ENCODE measurements around the gene FER.
"Not testable (repeated sequence)": the region's sequence is repeated elsewhere in the genome, so short reads cannot be mapped to it uniquely, and the experiment has no call there.

Gene FER

DNA sequence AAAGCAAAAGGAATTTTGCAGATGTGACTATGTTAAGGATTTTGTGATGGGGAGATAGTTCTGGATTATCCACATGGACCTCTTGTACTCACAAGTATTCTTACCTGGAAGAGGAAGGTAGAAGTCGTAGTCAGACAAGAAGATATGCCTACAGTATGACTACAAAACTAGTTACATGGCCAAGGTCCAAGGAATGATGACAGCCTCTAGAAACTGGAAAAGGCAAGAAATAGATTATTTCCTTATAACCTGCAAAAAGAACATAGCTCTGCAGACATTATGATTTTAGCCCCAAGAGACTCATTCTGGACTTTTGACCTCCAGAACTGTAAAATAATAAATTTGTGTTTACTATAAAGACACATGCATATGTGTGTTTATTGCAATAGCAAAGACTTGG lies 226.9 kb downstream of the FER start:
- H3K4me3 ChIP-seq (ENCODE audit: insufficient read depth, low read depth, low read length, poor library complexity, severe bottlenecking): no peak overlapping the region
- no peaks in the 10 kb centered on the region for H3K9me3 ChIP-seq (ENCODE audit: control insufficient read depth, low read length)
- no peaks in the 10 kb centered on the region for H3K27me3 ChIP-seq (replicated peaks; ENCODE audit: control insufficient read depth, insufficient read depth, low read length, poor library complexity, severe bottlenecking)
- DNase-seq: no peak
- no peak overlapping the region for H3K27ac ChIP-seq (ENCODE audit: insufficient read depth, low read length, poor library complexity, severe bottlenecking)
- H3K36me3 ChIP-seq (ENCODE audit: control insufficient read depth, insufficient read depth, low read length): no peaks in the 10 kb centered on the region
- no peaks in the 10 kb centered on the region for H3K4me1 ChIP-seq (ENCODE audit: control insufficient read depth, insufficient read depth, low read length, poor library complexity, severe bottlenecking)

DNA sequence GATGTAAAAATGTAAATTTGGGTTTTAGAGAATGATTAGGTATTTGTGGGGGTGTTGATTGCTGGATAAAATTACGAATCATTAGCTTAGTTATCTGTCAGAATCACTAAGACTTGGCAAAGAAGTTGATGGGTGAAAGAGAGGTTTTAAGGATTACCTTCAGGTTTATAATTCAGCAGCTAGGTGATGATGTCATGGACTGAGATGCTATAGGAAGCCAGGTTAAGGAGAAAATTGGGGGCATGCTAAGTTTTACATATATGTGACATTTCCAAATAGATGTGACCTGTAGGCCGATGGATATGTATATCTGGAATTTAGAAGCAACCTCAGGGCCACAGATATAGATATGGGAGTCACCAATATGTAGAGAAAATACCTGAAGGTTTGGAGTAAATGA lies 228.0 kb downstream of the FER start:
- no peak overlapping the region for H3K4me3 ChIP-seq (ENCODE audit: insufficient read depth, low read depth, low read length, poor library complexity, severe bottlenecking)
- no peaks in the 10 kb centered on the region for H3K9me3 ChIP-seq (ENCODE audit: control insufficient read depth, low read length)
- DNase-seq: no peak
- H3K27me3 ChIP-seq (replicated peaks; ENCODE audit: control insufficient read depth, insufficient read depth, low read length, poor library complexity, severe bottlenecking): no peaks in the 10 kb centered on the region
- H3K27ac ChIP-seq (ENCODE audit: insufficient read depth, low read length, poor library complexity, severe bottlenecking): no peak overlapping the region
- H3K36me3 ChIP-seq (ENCODE audit: control insufficient read depth, insufficient read depth, low read length): no peaks in the 10 kb centered on the region
- no peaks in the 10 kb centered on the region for H3K4me1 ChIP-seq (ENCODE audit: control insufficient read depth, insufficient read depth, low read length, poor library complexity, severe bottlenecking)

DNA sequence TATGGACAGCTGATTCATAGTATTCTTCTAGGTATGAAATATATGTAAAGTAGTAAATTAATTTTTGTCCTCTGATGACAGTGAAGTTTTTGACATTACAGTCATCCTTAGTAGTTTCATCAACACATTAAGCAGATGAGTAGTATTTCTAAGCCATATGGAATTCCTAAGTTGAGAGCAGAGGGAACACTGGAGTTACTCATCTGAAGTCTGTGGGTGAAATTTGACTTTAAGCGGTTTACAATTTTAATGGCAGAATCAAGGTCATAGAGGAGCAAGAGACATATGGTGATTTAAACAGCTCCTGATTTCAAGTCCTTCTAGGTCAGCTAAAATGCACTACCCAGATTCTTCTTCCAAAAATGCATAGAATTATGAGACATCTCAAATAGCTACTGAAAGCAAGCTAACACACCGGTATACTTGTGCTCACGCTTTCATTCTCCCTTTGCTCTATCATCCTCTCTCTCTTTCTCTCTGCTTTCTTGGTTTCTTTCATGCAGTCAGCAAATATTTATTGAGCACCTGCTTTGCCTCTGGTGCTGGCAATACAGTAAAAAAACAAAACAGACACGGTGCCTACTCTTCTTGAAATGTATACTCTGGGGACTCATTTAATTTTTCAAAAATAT lies 235.9 kb downstream of the FER start:
- DNase-seq: no peak
- H3K4me1 ChIP-seq (ENCODE audit: control insufficient read depth, insufficient read depth, low read length, poor library complexity, severe bottlenecking): no peaks in the 10 kb centered on the region

DNA sequence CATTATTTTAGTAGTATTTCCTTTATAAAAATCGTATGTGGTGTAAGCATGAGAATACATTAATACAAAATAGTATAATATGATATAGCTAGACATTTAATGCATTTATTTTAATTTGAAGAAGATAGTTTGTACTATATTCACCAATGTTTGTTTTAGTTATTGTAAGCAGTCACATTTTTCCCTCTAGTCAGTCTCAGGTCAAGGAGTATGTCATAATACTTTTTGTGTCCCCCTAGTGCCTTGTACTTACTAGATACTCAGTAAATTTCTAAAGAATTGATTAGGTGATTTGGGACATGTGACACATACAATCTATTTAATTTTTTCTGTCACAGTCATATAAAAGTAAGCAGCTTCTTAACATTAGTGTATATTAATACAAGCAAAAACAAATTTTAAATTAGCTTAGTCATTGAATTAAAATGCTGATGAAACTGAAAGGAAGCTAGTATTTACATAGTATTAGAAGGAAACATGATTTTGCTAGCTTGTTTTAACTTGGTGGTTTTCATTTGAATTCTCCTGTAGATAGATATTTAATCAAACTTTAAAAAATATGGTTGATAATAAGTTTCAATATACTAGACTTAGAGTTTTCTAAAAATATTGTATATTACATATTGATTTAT lies 242.2 kb downstream of the FER start:
- no peaks in the 10 kb centered on the region for H3K27me3 ChIP-seq (replicated peaks; ENCODE audit: control insufficient read depth, insufficient read depth, low read length, poor library complexity, severe bottlenecking)
- H3K4me1 ChIP-seq (ENCODE audit: control insufficient read depth, insufficient read depth, low read length, poor library complexity, severe bottlenecking): no peaks in the 10 kb centered on the region
- DNase-seq: no peak
- no peaks in the 10 kb centered on the region for H3K9me3 ChIP-seq (ENCODE audit: control insufficient read depth, low read length)
- no peak overlapping the region for H3K4me3 ChIP-seq (ENCODE audit: insufficient read depth, low read depth, low read length, poor library complexity, severe bottlenecking)
- H3K27ac ChIP-seq (ENCODE audit: insufficient read depth, low read length, poor library complexity, severe bottlenecking): no peak overlapping the region
- H3K36me3 ChIP-seq (ENCODE audit: control insufficient read depth, insufficient read depth, low read length): no peaks in the 10 kb centered on the region

More for the DNA sequence above, 235.9 kb downstream of the FER start:
- H3K27ac ChIP-seq (ENCODE audit: insufficient read depth, low read length, poor library complexity, severe bottlenecking): no peak overlapping the region
- no peaks in the 10 kb centered on the region for H3K36me3 ChIP-seq (ENCODE audit: control insufficient read depth, insufficient read depth, low read length)
- no peaks in the 10 kb centered on the region for H3K27me3 ChIP-seq (replicated peaks; ENCODE audit: control insufficient read depth, insufficient read depth, low read length, poor library complexity, severe bottlenecking)
- H3K9me3 ChIP-seq (ENCODE audit: control insufficient read depth, low read length): no peaks in the 10 kb centered on the region
- no peak overlapping the region for H3K4me3 ChIP-seq (ENCODE audit: insufficient read depth, low read depth, low read length, poor library complexity, severe bottlenecking)

DNA sequence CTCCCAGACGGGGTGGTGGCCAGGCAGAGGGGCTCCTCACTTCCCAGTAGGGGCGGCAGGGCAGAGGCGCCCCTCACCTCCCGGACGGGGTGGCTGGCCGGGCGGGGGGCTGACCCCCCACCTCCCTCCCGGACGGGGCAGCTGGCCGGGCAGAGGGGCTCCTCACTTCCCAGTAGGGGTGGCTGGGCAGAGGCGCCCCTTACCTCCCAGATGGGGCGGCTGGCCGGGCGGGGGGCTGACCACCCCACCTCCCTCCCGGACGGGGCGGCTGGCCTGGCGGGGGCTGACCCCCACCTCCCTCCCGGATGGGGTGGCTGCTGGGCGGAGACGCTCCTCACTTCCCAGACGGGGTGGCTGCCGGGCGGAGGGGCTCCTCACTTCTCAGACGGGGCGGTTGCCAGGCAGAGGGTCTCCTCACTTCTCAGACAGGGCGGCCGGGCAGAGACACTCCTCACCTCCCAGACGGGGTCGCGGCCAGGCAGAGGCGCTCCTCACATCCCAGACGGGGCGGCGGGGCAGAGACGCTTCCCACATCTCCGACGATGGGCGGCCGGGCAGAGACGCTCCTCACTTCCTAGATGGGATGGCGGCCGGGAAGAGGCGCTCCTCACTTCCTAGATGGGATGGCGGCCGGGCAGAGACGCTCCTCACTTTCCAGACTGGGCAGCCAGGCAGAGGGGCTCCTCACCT lies 244.8 kb downstream of the FER start:
- not testable (repeated sequence) for DNase-seq; H3K4me1 ChIP-seq (ENCODE audit: control insufficient read depth, insufficient read depth, low read length, poor library complexity, severe bottlenecking); H3K4me3 ChIP-seq (ENCODE audit: insufficient read depth, low read depth, low read length, poor library complexity, severe bottlenecking); H3K27ac ChIP-seq (ENCODE audit: insufficient read depth, low read length, poor library complexity, severe bottlenecking); H3K9me3 ChIP-seq (ENCODE audit: control insufficient read depth, low read length); H3K27me3 ChIP-seq (replicated peaks; ENCODE audit: control insufficient read depth, insufficient read depth, low read length, poor library complexity, severe bottlenecking); H3K36me3 ChIP-seq (ENCODE audit: control insufficient read depth, insufficient read depth, low read length)

DNA sequence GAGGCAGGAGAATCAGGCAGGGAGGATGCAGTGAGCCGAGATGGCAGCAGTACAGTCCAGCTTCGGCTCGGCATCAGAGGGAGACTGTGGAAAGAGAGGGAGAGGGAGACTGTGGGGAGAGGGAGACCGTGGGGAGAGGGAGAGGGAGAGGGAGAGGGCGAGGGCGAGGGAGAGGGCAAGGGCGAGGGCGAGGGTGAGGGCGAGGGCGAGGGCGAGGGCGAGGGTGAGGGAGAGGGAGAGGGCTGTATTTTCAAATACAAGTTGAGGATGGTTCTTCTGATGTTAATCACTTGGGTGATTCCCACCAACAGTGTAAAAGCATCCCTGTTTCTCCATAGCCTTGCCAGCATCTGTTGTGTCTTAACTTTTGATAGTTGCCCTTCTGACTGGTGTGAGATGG lies 245.7 kb downstream of the FER start:
- not testable (repeated sequence) for H3K27me3 ChIP-seq (replicated peaks; ENCODE audit: control insufficient read depth, insufficient read depth, low read length, poor library complexity, severe bottlenecking); H3K9me3 ChIP-seq (ENCODE audit: control insufficient read depth, low read length); DNase-seq; H3K4me3 ChIP-seq (ENCODE audit: insufficient read depth, low read depth, low read length, poor library complexity, severe bottlenecking); H3K27ac ChIP-seq (ENCODE audit: insufficient read depth, low read length, poor library complexity, severe bottlenecking); H3K4me1 ChIP-seq (ENCODE audit: control insufficient read depth, insufficient read depth, low read length, poor library complexity, severe bottlenecking); H3K36me3 ChIP-seq (ENCODE audit: control insufficient read depth, insufficient read depth, low read length)

DNA sequence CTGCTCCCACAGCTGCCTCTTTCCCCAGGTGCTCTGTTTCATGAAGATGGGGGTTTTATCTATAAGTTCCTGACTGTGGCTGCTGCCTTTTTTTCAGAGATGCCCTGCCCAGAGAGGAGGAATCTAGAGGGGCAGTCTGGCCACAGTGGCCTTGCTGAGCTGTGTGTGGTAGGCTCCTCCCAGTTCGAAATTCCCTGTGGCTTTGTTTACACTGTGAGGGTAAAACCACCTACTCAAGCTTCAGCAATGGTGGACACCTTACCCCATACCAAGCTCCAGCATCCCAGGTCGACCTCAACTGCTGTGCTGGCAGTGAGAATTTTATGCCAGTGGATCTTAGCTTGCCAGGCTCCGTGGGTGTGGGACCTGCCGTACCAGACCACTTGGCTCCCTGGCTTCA lies 250.0 kb downstream of the FER start:
- Histone ChIP-seq H3K4me1 (ENCODE audit: control insufficient read depth, insufficient read depth, low read length, poor library complexity, severe bottlenecking) (no peaks in the 10 kb centered on the region), H3K27ac (ENCODE audit: insufficient read depth, low read length, poor library complexity, severe bottlenecking) (no peak overlapping the region), H3K4me3 (ENCODE audit: insufficient read depth, low read depth, low read length, poor library complexity, severe bottlenecking) (no peak overlapping the region), H3K9me3 (ENCODE audit: control insufficient read depth, low read length) (no peaks in the 10 kb centered on the region), H3K27me3 (replicated peaks; ENCODE audit: control insufficient read depth, insufficient read depth, low read length, poor library complexity, severe bottlenecking) (no peaks in the 10 kb centered on the region), H3K36me3 (ENCODE audit: control insufficient read depth, insufficient read depth, low read length) (no peaks in the 10 kb centered on the region)
- DNase-seq: no peak

DNA sequence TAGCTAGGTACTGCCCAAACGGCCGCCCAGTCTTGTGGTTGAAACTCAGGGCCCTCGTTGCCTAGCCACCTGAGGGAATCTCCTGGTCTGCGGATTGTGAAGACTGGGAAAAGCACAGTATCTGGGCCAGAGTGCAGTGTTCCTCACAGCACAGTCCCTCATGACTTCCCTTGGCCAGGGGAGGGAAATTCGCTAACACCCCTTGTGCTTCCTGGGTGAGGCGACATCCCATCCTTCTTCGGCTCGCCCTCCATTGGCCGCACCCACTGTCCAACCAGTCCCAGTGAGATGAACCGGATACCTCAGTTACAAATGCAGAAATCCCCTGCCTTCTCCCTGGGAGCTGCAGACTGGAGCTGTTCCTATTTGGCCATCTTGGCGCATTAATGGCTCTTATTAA lies 250.5 kb downstream of the FER start:
- H3K27me3 ChIP-seq (replicated peaks; ENCODE audit: control insufficient read depth, insufficient read depth, low read length, poor library complexity, severe bottlenecking): no peaks in the 10 kb centered on the region

DNA sequence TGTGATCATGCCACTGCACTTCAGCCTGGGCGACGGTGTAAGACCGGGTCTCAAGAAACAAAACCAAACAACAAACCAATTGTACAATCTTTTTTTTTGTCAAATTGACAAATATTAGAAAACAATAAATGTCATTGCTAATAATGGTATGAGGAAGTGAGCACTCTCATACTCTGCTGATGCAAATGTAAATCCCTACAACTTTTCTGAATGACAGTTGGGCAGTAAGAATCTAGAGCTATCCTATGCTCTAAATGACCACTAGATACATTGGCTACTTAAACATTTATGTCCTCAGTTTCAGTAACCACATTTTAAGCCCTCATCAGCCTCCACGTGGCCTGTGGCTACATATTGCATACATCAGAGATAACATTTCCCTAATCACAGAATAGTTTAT lies 256.2 kb downstream of the FER start:
- no peaks in the 10 kb centered on the region for H3K36me3 ChIP-seq (ENCODE audit: control insufficient read depth, insufficient read depth, low read length)
- H3K9me3 ChIP-seq (ENCODE audit: control insufficient read depth, low read length): no peaks in the 10 kb centered on the region
- H3K4me3 ChIP-seq (ENCODE audit: insufficient read depth, low read depth, low read length, poor library complexity, severe bottlenecking): no peak overlapping the region
- no peaks in the 10 kb centered on the region for H3K27me3 ChIP-seq (replicated peaks; ENCODE audit: control insufficient read depth, insufficient read depth, low read length, poor library complexity, severe bottlenecking)
- no peak overlapping the region for H3K27ac ChIP-seq (ENCODE audit: insufficient read depth, low read length, poor library complexity, severe bottlenecking)
- H3K4me1 ChIP-seq (ENCODE audit: control insufficient read depth, insufficient read depth, low read length, poor library complexity, severe bottlenecking): no peaks in the 10 kb centered on the region
- no peak for DNase-seq

More for the DNA sequence above, 250.5 kb downstream of the FER start:
- Histone ChIP-seq H3K36me3 (ENCODE audit: control insufficient read depth, insufficient read depth, low read length) (no peaks in the 10 kb centered on the region), H3K4me3 (ENCODE audit: insufficient read depth, low read depth, low read length, poor library complexity, severe bottlenecking) (no peak overlapping the region), H3K9me3 (ENCODE audit: control insufficient read depth, low read length) (no peaks in the 10 kb centered on the region), H3K4me1 (ENCODE audit: control insufficient read depth, insufficient read depth, low read length, poor library complexity, severe bottlenecking) (no peaks in the 10 kb centered on the region), H3K27ac (ENCODE audit: insufficient read depth, low read length, poor library complexity, severe bottlenecking) (no peak overlapping the region)
- DNase-seq: no peak

DNA sequence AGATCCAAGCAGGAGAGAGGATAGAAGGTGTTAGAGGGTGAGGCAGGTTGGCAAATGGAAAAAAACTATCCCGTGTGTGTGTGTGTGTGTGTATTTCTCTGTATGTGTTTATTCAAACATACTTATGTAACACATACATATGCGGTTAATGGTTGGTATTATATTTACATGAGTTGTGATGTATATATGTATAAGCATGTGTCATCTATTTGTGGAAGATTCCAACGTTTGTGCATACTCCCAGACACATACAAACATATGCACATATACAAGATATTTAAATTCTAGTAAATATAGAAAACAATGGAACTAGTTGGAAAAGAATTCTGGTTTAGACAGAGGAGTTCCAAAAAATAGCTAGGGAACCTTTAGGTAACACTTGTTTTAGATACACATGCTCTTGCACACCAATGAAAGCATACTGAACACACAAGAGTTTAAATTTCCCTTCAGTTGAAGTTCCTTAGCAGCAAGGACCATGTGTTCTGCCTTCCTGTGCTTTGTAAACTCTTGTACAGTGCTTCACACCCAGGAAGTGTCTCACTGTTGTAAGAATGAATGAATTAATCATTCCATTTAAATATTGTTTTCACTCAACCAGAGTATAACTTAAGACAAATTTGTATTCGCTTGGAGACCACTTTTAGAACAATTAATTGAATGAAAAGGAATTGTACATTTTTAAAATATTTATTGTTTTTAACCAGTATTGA lies 257.8 kb downstream of the FER start:
- H3K4me1 ChIP-seq (ENCODE audit: control insufficient read depth, insufficient read depth, low read length, poor library complexity, severe bottlenecking): no peaks in the 10 kb centered on the region
- no peaks in the 10 kb centered on the region for H3K9me3 ChIP-seq (ENCODE audit: control insufficient read depth, low read length)
- DNase-seq: no peak
- no peaks in the 10 kb centered on the region for H3K27me3 ChIP-seq (replicated peaks; ENCODE audit: control insufficient read depth, insufficient read depth, low read length, poor library complexity, severe bottlenecking)
- H3K4me3 ChIP-seq (ENCODE audit: insufficient read depth, low read depth, low read length, poor library complexity, severe bottlenecking): no peak overlapping the region
- H3K27ac ChIP-seq (ENCODE audit: insufficient read depth, low read length, poor library complexity, severe bottlenecking): no peak overlapping the region
- no peaks in the 10 kb centered on the region for H3K36me3 ChIP-seq (ENCODE audit: control insufficient read depth, insufficient read depth, low read length)

All from effector memory CD4-positive, alpha-beta T cell (primary cell).